GM12891 (cell line): ENCODE measurements around the gene HTR3A.

ENCODE experiments used
- POLR2A ChIP-seq: IDR thresholded peaks from 2 replicates; pipeline ENCODE4 v1.6.1; 2011; ENCODE audit warnings: low read depth, low read length, control low read depth
- POLR2AphosphoS5 ChIP-seq: IDR thresholded peaks from 2 replicates; pipeline ENCODE4 v1.6.1; 2011; ENCODE audit warnings: low read depth, low read length, control low read depth
- TAF1 ChIP-seq: IDR thresholded peaks from 2 replicates; pipeline ENCODE4 v1.6.1; 2011; ENCODE audit warnings: low read depth, low read length, control low read depth

- TF ChIP-seq POLR2AphosphoS5: no peak
- TF ChIP-seq POLR2A: no peak
- no peak for TF ChIP-seq TAF1
These were observed 2.2 kb downstream of the HTR3A start for GRCh38 chr11:113977071-113977490.
